ENCODE data around the gene NAA60. TPM values are rescaled to one million over a fixed set of nuclear protein-coding genes. Genes with fewer than 3 reads are reported as not detected.

NAA60 gene
- polyA plus RNA-seq, 1 donor from 2014 or later = 32.0 TPM

- Histone ChIP-seq H3K4me3 (ENCODE audit: low read length) (no peak overlapping the region), H3K4me2 (ENCODE audit: low read length) (no peak overlapping the region), H3K9me2 (ENCODE audit: insufficient read depth, low read length) (no peaks in the 10 kb centered on the region), H3K27ac (ENCODE audit: low read length) (no peak overlapping the region), H3K36me3 (ENCODE audit: insufficient read depth, low read length) (no peaks in the 10 kb centered on the region), H3K27me3 (ENCODE audit: insufficient read depth, low read depth, low read length) (no peaks in the 10 kb centered on the region), H3K9me3 (ENCODE audit: low read length) (no peaks in the 10 kb centered on the region), H4K20me1 (ENCODE audit: insufficient read depth) (no peaks in the 10 kb centered on the region), H2AFZ (ENCODE audit: low read depth, low read length) (no peak overlapping the region), H3F3A (ENCODE audit: insufficient read depth, low read length, poor library complexity, severe bottlenecking) (peaks cover 3% of the 10 kb centered on the region), H3K79me2 (replicated peaks; ENCODE audit: insufficient read depth, low read length) (no peaks in the 10 kb centered on the region), H3K9ac (ENCODE audit: low read length) (no peak overlapping the region)
- TF ChIP-seq RAD21 (conservative IDR thresholded peaks at IDR 0.05) (no peak), EP300 (conservative IDR thresholded peaks at IDR 0.05; ENCODE audit: poor library complexity, severe bottlenecking) (no peak), MXI1 (conservative IDR thresholded peaks at IDR 0.05; ENCODE audit: poor library complexity, severe bottlenecking) (no peak), SMC3 (conservative IDR thresholded peaks at IDR 0.05; ENCODE audit: poor library complexity) (no peak), TAF1 (IDR thresholded peaks at IDR 0.05; ENCODE audit: low read depth) (no peak), CTCF (IDR thresholded peaks at IDR 0.05; ENCODE audit: poor library complexity, severe bottlenecking) (no peak), POLR2AphosphoS5 (IDR thresholded peaks at IDR 0.05) (no peak), EZH2 (IDR thresholded peaks at IDR 0.05; ENCODE audit: borderline replicate concordance, insufficient read depth, low read length, poor library complexity, severe bottlenecking) (no peak), REST (IDR thresholded peaks at IDR 0.05; ENCODE audit: borderline replicate concordance) (no peak)
These were observed 52.9 kb downstream of the NAA60 start for GRCh38 chr16:3496386-3496785.

GRCh38 chr16:3497771-3498170 is 54.3 kb downstream of the NAA60 start:
- no peak overlapping the region for H3K4me3 ChIP-seq (ENCODE audit: low read length)
- H3K9me2 ChIP-seq (ENCODE audit: insufficient read depth, low read length) = no peaks in the 10 kb centered on the region
- H3K36me3 ChIP-seq (ENCODE audit: insufficient read depth, low read length) = no peaks in the 10 kb centered on the region
- H3K9me3 ChIP-seq (ENCODE audit: low read length) = no peaks in the 10 kb centered on the region
- peaks cover 3% of the 10 kb centered on the region for H3F3A ChIP-seq (ENCODE audit: insufficient read depth, low read length, poor library complexity, severe bottlenecking)
- no peak overlapping the region for H3K9ac ChIP-seq (ENCODE audit: low read length)
- H3K27me3 ChIP-seq (ENCODE audit: insufficient read depth, low read depth, low read length) = no peaks in the 10 kb centered on the region
- H3K27ac ChIP-seq (ENCODE audit: low read length) = no peak overlapping the region
- H4K20me1 ChIP-seq (ENCODE audit: insufficient read depth) = no peaks in the 10 kb centered on the region
- H2AFZ ChIP-seq (ENCODE audit: low read depth, low read length) = no peak overlapping the region
- H3K79me2 ChIP-seq (replicated peaks; ENCODE audit: insufficient read depth, low read length) = peaks cover 10% of the 10 kb centered on the region
- no peak for TF ChIP-seq CTCF (IDR thresholded peaks at IDR 0.05; ENCODE audit: poor library complexity, severe bottlenecking)
- TF ChIP-seq POLR2AphosphoS5 (IDR thresholded peaks at IDR 0.05) = no peak
- TF ChIP-seq SMC3 (conservative IDR thresholded peaks at IDR 0.05; ENCODE audit: poor library complexity) = no peak
- TF ChIP-seq RAD21 (conservative IDR thresholded peaks at IDR 0.05) = no peak
- TF ChIP-seq REST (IDR thresholded peaks at IDR 0.05; ENCODE audit: borderline replicate concordance) = no peak
- TF ChIP-seq TAF1 (IDR thresholded peaks at IDR 0.05; ENCODE audit: low read depth) = no peak
- TF ChIP-seq MXI1 (conservative IDR thresholded peaks at IDR 0.05; ENCODE audit: poor library complexity, severe bottlenecking) = no peak
- no peak for TF ChIP-seq EP300 (conservative IDR thresholded peaks at IDR 0.05; ENCODE audit: poor library complexity, severe bottlenecking)
- no peak for TF ChIP-seq EZH2 (IDR thresholded peaks at IDR 0.05; ENCODE audit: borderline replicate concordance, insufficient read depth, low read length, poor library complexity, severe bottlenecking)
- no peak overlapping the region for H3K4me2 ChIP-seq (ENCODE audit: low read length)

Measured in neural cell (in vitro differentiated cells).